Astrocyte of the cerebellum (primary cell): ENCODE measurements around the gene JMJD1C.

Experiments used
- DNase-seq: peaks from one replicate; pipeline ENCODE4 v3.0.0-alpha.2; 2011; ENCODE audit warnings: low read depth
- H3K4me3 ChIP-seq: 2 replicates; pipeline ENCODE4 v1.5.1; 2011; ENCODE audit warnings: mild to moderate bottlenecking, low read depth, low read length, moderate library complexity
- in situ Hi-C: cut with HindIII; loops from 2 replicates; pipeline ENCODE4 v1.10.0; 2017; ENCODE audit warnings: low sequenced_read_pairs
- TF ChIP-seq, protein P1 (sequence below): IDR thresholded peaks from 2 replicates; pipeline ENCODE4 v1.5.1; 2012; ENCODE audit warnings: low read length, low read depth, moderate library complexity, mild to moderate bottlenecking; ENCODE audit errors: missing control alignments

JMJD1C gene

DNA sequence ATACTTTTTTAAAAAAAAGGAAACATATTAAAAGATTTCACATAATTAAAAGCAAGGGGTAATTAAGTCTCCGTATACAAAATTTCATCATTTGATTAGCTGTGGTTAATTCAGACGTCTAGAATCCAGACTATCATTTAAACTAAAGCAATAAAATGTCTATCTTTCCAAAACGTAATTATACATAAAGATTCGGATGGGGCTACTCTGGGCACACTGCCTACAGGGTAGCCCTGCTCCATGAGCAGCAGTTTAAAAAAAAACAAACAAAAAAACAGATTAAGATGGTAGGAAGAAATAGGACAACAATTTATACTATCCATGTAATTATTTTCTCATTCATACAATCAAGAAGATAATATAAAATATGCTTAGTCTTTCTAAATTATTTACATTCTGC is 236.6 kb downstream of the JMJD1C start:
- in situ Hi-C loops, result no loop called here
- TF ChIP-seq, protein P1, sequence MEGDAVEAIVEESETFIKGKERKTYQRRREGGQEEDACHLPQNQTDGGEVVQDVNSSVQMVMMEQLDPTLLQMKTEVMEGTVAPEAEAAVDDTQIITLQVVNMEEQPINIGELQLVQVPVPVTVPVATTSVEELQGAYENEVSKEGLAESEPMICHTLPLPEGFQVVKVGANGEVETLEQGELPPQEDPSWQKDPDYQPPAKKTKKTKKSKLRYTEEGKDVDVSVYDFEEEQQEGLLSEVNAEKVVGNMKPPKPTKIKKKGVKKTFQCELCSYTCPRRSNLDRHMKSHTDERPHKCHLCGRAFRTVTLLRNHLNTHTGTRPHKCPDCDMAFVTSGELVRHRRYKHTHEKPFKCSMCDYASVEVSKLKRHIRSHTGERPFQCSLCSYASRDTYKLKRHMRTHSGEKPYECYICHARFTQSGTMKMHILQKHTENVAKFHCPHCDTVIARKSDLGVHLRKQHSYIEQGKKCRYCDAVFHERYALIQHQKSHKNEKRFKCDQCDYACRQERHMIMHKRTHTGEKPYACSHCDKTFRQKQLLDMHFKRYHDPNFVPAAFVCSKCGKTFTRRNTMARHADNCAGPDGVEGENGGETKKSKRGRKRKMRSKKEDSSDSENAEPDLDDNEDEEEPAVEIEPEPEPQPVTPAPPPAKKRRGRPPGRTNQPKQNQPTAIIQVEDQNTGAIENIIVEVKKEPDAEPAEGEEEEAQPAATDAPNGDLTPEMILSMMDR, result no peak
- H3K4me3 ChIP-seq, result no peak overlapping the region
- no peak for DNase-seq

- H3K4me3 ChIP-seq, result no peak overlapping the region
- DNase-seq, result no peak
- in situ Hi-C loops, result no loop called here
- TF ChIP-seq, protein P1, result no peak
These were observed 237.5 kb downstream of the JMJD1C start for GRCh38 chr10:63228237-63228636.

DNA sequence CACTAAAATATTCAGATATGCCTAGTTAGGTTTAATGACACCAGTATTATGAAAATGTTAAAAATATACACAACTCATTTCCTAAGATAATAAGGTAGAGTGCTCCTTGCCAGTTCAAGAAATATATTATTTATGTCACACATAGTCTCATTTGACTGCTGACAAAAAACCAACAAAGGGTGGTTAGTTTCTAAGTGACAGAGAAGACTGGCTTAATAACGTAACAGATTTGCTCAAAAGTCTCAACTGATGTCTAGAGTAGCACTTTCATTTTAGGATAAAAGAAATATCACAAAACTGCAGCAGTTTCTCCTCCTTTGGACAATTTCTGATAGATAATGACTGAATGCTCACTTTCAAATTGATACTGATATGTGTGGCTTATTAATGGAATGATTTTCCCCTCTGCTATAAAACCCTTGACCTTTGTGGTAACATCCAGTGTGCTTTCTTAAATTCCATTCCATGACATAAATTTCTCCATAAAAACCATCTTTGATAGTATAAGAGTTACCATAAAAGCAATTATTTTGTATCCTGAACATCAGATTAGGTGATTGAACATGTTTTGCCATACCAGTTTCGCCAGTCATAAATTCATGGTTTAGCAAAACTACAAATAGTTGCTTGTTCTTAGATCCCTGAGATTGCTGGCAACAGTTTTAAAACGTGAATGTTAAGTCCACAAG is 238.4 kb downstream of the JMJD1C start:
- TF ChIP-seq, protein P1, result no peak
- in situ Hi-C loops, result no loop called here
- DNase-seq, result no peak
- H3K4me3 ChIP-seq, result no peak overlapping the region

DNA sequence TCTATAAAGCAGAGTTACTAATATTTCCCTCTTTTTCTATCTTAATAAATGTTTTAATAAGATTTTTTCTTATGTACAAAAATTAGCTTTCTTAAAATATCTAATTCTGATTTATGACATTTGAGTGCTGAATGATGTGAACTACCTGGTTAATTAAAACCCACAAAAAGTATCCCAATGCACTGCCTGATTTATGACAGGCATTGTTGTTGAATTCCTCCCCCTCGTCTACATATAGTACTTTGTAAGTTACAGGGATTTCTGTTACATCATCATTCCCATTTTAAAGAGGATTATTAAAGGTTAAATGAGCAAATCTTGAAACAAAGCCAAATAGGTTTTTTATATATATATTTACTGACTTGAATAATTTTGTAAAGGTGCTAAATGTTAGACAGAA is 241.5 kb downstream of the JMJD1C start:
- TF ChIP-seq, protein P1, result no peak
- no peak for DNase-seq
- no peak overlapping the region for H3K4me3 ChIP-seq
- in situ Hi-C loops, result loop anchor here (25.0 kb wide), 1 partner anchor 388 kb away; no protein-coding TSS in a partner anchor

DNA sequence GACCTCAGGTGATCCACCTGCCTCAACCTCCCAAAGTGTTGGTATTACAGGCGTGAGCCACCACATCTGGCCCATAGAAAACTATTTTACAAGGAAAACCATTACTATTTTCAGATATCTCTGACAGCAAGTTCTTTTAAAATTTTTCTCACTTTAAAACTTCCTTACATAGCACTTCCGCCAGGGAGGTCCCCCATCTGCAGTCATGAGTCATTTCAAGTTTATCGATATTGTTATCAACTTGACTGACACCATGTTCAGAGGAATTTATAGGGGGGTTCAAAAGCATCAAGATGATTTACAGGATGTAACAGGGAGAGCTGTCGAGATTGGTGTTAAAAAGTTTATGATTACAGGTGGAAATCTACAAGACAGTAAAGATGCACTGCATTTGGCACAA is 243.8 kb downstream of the JMJD1C start:
- DNase-seq, result no peak
- H3K4me3 ChIP-seq, result no peak overlapping the region
- TF ChIP-seq, protein P1, result no peak
- in situ Hi-C loops, result loop anchor here (25.0 kb wide), 1 partner anchor 390 kb away; no protein-coding TSS in a partner anchor

GRCh38 chr10:63219749-63220148 is 246.0 kb downstream of the JMJD1C start:
- no peak for DNase-seq
- in situ Hi-C loops, result loop anchor here (25.0 kb wide), 1 partner anchor 393 kb away; no protein-coding TSS in a partner anchor
- TF ChIP-seq, protein P1, result no peak
- H3K4me3 ChIP-seq, result no peak overlapping the region
